ENCODE data around the gene LIPI.
"Not testable (repeated sequence)": the region's sequence is repeated elsewhere in the genome, so short reads cannot be mapped to it uniquely, and the experiment has no call there.

LIPI gene

DNA sequence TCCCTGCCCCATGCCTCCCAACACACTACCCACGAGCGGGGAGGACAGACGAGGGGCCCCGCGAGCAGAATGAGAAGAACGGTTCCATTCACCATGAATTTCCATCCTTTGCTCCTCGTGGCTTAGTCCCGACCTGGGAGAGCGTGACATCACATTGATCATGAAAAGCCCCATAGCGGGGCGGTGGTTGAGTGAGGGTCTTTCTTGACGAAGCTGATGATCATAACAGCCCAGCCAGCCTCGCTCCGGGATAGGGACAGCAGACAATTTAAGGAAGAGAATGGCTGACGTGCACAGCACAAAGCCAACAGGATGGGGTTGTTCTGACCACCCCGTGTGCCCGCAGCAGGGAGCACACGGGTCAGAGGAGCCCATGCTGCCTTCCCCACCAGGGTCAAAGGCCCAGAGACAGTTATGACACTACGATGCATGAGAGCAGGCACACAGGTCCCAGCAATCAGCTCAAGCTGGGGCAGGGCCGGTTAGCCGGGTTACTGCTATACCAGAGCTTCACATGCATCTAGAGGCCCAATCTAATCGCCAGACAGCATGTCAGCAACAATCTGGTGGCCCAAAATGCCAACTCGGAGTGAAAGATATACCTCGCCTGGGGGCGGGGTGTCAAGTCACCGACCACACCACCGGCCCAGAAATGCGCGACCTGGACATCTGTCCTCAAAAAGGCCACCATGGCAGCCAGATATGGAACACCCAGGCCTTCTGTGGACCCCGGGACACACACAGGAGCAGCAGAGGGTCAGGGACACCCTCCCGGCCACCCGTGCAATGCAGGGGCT, 135.2 kb downstream of the LIPI start:
- DNase-seq (ENCODE audit: low read depth in 4 of 4, low spot score in 1 of 4), result no peak

DNA sequence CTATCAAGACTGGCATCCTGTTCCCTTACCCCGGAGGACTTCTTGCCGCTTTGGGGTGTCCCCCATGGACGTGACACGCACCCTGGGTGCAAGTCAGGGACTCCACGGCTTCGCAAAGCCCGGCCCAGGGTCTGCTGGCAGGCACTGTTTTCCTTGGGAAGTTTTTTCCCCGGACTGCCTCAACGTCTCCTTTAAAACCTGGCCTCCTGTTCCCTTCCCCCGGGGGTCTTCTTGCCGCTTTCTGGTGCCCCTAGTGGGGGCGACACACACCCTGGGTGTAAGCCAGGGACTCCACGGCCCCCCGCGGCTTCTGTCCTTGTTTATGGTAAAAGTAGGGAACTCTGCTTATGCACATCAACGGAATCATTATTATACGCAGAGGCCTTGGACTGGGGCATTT, 136.6 kb downstream of the LIPI start:
- DNase-seq (ENCODE audit: low read depth in 4 of 4, low spot score in 1 of 4), result no peak

DNA sequence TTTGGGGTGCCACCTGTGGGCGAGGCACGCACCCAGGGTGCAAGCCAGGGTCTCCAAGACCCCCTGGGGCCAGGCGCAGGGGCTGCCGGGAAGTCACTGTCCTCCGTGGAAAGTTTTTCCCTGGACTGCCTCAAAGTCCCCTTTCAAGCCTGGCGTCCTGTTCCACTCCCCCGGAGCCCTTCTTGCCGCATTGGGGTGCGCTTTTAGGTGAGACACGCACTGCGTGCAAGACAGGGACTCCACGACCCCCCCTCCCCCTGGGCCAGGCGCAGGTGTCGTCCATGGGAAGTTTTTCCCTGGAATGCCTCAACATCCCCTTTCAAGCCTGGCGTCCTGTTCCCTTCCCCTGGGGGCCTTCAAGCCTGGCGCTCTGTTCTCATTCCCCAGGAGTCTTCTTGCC, 137.1 kb downstream of the LIPI start:
- DNase-seq (ENCODE audit: low read depth in 4 of 4, low spot score in 1 of 4), result no peak

DNA sequence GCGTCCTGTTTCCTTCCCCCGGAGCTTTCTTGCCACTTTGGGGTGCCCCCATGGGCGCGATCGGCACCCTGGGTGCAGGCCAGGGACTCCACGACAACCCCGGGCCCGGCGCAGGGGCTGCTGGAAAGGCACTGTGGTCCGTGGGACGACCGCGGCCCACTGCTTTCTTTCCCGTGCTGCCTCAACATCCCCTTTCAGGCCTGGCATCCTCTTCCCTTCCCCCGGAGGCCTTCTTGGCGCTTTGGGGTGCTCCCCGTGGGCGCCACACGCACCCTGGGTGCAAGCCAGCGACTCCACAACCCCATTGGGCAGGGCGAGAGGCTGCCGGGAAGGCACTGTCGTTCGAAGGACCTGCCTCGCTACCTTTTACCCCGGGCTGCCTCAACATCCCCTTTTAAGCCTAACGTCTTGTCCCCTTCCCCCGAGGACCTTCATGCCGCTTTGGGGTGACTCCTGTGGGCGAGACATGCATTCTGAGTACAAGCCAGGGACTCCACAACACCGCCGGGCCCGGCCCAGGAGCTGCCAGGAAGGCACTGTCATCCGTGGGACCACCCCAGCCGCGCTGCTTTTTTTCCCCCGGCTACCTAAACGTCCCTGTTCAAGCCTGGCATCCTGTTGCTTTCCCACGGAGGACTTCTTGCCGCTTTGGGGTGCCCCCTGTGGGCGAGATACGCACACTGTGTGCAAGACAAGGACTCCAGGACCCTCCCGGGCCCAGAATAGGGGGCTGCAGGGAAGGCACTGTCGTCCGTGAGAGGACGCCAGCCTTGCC, 137.8 kb downstream of the LIPI start:
- DNase-seq (ENCODE audit: low read depth in 4 of 4, low spot score in 1 of 4), result no peak

DNA sequence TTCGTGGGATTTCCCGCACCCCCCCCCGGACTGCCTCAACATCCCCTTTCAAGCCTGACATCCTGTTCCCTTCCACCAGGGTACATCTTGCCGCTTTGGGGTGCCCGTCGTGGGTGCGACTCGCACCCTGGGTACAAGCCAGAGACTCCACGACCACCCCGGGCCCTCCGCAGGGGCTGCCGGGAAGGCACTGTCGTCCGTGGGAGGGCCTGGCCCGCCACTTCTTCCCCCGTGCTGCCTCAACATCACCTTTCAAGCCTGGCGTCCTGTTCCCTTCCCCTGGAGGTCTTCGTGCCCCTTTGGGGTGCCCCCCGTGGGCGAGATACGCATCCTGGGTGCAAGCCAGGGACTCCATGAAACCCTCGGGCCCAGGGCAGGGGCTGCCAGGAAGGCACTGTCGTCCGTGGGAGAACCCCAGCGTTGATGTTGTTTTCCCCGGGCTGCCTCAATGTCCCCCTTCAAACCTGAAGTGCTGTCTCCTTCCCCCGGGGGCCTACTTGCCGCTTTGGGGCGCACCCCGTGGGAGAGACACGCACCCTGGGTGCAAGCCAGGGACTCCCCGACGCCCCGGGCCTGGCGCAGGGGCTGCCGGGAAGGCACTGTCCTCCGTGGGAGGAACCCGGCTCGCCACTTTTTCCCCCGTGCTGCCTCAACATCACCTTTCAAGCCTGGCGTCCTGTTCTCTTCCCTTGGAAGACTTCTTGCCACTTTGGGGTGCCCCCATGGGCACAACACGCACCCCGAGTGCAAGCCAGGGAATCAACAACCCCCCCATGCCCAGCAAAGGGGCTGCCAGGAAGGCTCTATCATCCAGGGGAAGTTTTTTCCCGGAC, 138.6 kb downstream of the LIPI start:
- no peak for DNase-seq (ENCODE audit: low read depth in 4 of 4, low spot score in 1 of 4)

DNA sequence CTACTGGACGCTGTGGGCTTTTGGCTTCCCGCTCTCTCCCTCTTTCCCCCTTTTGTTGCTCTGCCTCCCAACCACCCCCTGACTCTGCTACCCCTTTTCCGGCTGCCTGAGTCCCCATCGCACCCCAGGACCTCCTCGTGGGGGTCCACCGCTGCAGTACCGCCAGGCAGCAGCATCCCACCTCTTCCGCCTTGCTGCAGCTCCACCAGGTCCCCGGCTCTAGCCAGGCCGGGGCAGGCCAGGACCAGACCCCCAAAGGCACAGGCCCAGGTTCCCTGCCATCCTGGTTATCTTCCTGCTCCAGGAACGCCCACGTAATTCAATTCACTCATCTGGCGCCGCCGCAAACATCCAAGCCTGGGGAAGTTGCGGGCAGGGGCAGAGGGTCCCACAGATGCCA, 139.8 kb downstream of the LIPI start:
- no peak for DNase-seq (ENCODE audit: low read depth in 4 of 4, low spot score in 1 of 4)

DNA sequence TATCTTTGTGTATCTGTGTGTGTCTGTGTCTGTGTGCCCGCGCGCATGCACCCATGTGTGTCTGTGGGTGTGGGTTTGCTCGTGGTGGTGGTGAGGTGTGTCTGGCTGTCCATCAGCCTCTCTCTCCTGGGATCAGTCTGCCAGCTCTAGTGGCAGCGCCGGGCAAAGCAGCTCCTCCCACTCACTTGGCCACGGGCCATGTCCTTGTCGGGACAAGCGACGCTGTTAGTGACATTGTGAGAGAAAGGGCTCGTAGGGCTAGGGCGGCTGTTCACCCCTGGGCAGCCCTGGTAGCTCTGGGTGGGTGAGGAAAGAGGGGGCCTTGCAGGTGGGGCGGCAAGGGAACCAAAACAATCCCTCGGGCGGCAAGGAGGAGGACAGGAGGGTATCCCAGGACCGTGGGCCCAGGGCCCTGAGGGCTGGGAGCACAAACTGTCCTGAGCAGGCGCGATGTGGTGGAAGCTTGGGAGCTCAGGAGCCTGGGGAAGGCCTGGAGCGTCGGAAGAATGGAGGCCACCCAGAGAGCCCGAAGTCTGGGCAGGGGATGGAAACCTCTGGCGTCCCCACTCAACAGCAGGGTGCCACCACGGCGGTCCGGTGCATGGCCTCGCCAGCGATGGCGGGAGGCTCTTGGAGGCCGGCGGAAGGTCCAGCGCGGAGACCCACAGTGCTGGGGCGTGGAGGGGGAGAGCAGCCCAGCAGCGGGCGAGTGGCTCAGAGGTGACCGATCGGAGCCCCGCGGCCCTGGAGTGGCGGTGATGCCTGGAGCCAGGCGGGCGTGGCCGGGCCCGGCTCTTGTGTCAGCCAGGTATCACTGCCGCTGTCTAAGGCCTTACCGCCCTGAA, 140.5 kb downstream of the LIPI start:
- DNase-seq (ENCODE audit: low read depth in 4 of 4, low spot score in 1 of 4), result no peak

DNA sequence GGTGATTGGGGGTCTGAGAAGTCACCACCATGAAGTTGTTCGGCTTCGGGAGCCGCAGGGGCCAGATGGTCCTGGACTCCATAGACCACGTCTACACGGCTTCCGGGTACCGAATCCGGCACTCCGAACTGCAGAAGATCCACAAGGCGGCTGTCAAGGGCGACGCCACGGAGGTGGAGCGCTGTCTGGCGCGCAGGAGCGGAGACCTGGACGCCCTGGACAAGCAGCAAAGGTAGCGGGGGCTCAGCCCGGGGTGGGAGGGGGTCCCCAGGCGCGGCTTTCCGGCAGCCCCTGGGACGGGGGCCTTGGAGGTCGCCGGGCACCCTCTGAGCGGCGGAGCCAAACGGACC, 146.5 kb downstream of the LIPI start:
- DNase-seq (ENCODE audit: low read depth in 4 of 4, low spot score in 1 of 4), result no peak

DNA sequence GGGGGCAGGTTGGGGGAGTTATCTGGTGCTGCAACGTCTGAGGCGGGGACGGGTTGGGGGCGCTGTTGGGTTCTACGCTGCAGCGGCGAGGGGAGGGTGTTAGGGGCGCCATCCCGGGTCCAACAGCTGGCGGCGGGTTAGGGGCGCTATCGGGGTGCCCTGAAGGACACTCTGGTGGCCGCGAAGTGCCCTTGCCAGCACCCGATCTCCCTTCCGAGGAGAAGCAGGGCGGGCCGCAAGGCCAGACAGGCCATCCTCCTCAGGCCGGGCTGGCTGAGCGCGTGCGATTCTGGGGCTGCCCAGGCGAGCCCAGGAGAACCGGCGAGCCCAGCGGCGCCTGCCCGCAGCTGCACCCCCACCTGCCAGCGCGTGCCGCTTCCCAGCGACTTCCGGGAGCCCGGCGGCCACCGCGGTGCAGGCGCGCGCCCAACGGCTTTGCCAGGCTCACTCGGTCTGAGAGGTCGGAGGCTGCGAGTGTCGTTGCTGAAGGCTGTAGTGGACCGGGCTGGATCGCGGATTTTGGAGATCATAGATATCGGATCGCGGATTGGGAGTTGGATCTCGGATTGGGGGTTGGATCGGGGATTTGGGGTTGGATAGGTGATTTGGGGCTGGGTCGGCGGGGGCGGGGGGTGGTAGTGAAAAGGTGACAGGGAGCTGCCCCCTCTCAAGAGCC, 147.0 kb downstream of the LIPI start:
- DNase-seq (ENCODE audit: low read depth in 4 of 4, low spot score in 1 of 4), result not testable (repeated sequence)

DNA sequence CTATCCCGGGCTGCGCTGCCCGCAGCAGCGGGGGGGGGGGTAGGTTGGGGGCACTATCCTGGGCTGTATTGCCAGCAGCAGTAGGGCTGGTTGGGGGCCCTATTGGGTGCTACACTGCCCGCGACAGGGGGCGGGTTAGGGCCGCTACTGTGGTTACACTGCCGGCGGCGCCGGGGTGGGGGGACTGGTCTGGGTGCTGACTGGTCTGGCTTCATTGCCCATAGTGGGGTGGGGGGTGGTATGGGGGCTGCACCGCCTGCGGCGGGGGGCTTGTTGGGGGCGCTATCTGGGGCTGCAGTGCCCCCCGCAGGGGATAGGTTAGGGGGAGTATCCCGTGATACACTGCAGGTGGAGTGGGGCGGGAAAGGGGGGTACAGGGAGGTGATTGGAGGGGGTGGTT, 148.1 kb downstream of the LIPI start:
- DNase-seq (ENCODE audit: low read depth in 4 of 4, low spot score in 1 of 4), result not testable (repeated sequence)

DNA sequence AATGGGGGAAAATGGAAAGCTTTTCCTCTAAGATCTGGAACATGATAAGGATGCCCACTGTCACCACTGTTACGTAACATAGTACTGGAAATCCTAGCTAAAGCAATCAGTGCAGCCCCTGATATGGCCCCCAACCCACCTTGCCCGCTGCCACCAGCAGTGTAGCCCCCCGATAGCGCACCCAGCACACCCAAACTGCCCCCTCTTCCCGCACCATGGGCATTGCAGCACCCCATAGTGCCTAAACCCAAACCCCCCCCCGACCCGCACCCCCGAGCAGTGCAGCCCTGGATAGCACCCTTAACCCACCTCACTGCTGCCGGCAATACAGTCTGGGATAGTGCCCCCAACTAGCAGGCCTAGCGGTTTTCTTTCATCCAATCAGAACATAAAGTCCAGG, 148.9 kb downstream of the LIPI start:
- DNase-seq (ENCODE audit: low read depth in 4 of 4, low spot score in 1 of 4), result not testable (repeated sequence)

DNA sequence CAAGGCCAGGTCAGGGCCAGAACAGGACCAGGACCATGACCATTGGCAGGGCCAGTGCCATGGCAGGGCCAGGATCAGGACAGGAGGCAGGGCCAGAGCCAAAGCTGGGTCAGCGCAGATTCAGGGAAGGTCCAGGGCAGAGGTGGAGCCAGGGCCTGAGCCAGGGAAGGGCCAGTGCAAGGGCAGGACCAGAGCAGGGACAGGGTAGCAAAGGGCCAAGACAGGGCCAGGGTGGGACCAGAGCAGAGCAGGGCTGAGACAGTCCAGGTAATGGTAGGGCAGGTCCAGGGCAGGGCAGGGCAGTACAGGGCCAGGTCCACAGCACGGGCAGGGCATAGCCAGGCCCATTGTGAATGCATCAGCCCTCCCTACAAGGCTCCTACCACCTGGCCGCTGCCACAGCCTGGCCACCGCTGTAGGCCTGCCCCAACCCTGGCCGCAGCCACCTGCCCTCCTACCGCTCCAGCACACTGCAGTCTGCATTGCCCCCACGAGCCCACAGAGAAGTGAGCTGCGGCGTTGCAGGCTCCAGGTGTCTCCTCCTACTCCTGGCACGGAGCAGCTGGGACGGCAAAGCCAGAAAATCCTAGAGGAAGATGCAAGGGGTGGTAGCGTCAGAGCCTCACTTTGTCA, 151.6 kb downstream of the LIPI start:
- not testable (repeated sequence) for DNase-seq (ENCODE audit: low read depth in 4 of 4, low spot score in 1 of 4)

Data from stimulated activated CD4-positive, alpha-beta T cell treated with anti-CD3 and anti-CD28 coated beads, Interleukin-1b, Interleukin-23, amount 100 ng/mL, for 24 hours (primary cell).